HEK293T (cell line): ENCODE results near the gene NCF4.

Experiments used
- FOXA1 ChIP-seq: fragments of 450-650 bp; IDR thresholded peaks from 2 replicates; pipeline ENCODE4 v1.6.1; 2016; ENCODE audit warnings: mild to moderate bottlenecking
- HDGF ChIP-seq: fragments of 450-650 bp; IDR thresholded peaks from 2 replicates; pipeline ENCODE4 v1.6.1; 2017; ENCODE audit warnings: antibody characterized with exemption, borderline replicate concordance
- SUZ12 ChIP-seq: fragments of 450-650 bp; IDR thresholded peaks from 2 replicates; pipeline ENCODE4 v1.6.1; 2016; ENCODE audit warnings: mild to moderate bottlenecking
- TARDBP ChIP-seq: fragments of 450-650 bp; IDR thresholded peaks from 2 replicates; pipeline ENCODE4 v1.6.1; 2016

GRCh38 chr22:36897611-36898010 lies 36.8 kb downstream of the NCF4 start:
- no peak for TF ChIP-seq HDGF
- TF ChIP-seq FOXA1, result no peak
- TF ChIP-seq TARDBP, result no peak
- no peak for TF ChIP-seq SUZ12
